PC-9 (cell line): ENCODE data around the gene TANGO2. TPM values are rescaled to one million over a fixed set of nuclear protein-coding genes. Genes with fewer than 3 reads are reported as not detected.

ENCODE experiments used
- BruUV-seq: library from RNA; stranded (reverse); fragments of 400-500 nt; replicated peaks from 2 replicates; lab custom pipeline; 2021; lab: Mats Ljungman, UMichigan
- CTCF ChIA-PET: fragments of 300-600 bp; sonication (Branson Sonifier 250); formaldehyde crosslinking; loops from one replicate; lab custom pipeline; 2022; ENCODE audit warnings: antibody characterized with exemption; lab: Charles Lee
- POLR2A ChIA-PET: fragments of 300-600 bp; sonication (Branson Sonifier 250); formaldehyde crosslinking; loops from one replicate; lab custom pipeline; 2022; ENCODE audit warnings: antibody characterized with exemption; ENCODE audit not compliant: unreplicated experiment; lab: Charles Lee
- DNase-seq, 2 experiments: peaks; one replicate each; pipeline versions ENCODE4 v3.0.0 to v3.0.0-alpha.2; 2015 to 2022; ENCODE audit warnings: mixed read lengths in 1 of 2
- H2AFZ ChIP-seq: fragments of 200-600 bp; sonication (generic); 2 replicates; pipeline ENCODE4 v1.8.1; 2017; ENCODE audit warnings: antibody characterized with exemption
- H3F3A ChIP-seq: fragments of 200-600 bp; sonication (generic); 2 replicates; pipeline ENCODE4 v1.8.1; 2017; ENCODE audit warnings: antibody characterized with exemption, mild to moderate bottlenecking, low read depth; ENCODE audit not compliant: insufficient read depth
- H3K27ac ChIP-seq: fragments of 200-600 bp; sonication (generic); 2 replicates; pipeline ENCODE4 v1.6.1; 2016; ENCODE audit warnings: mixed run types
- H3K27me3 ChIP-seq: fragments of 200-600 bp; sonication (generic); 2 replicates; pipeline ENCODE4 v1.6.1; 2016; ENCODE audit warnings: low read depth, mixed run types; ENCODE audit not compliant: insufficient read depth
- H3K36me3 ChIP-seq: fragments of 200-600 bp; sonication (generic); 2 replicates; pipeline ENCODE4 v1.6.1; 2016; ENCODE audit warnings: low read depth, mixed run types
- H3K4me1 ChIP-seq: fragments of 200-600 bp; sonication (generic); replicated peaks from 2 replicates; pipeline ENCODE4 v1.6.1; 2016; ENCODE audit warnings: mixed run types; ENCODE audit not compliant: insufficient read depth
- H3K4me2 ChIP-seq: fragments of 200-600 bp; sonication (generic); 2 replicates; pipeline ENCODE4 v1.6.1; 2017; ENCODE audit warnings: mixed run types
- H3K4me3 ChIP-seq: fragments of 200-600 bp; sonication (generic); 2 replicates; pipeline ENCODE4 v1.6.1; 2016; ENCODE audit warnings: mixed run types
- H3K79me2 ChIP-seq: fragments of 200-600 bp; sonication (generic); 2 replicates; pipeline ENCODE4 v1.6.1; 2017; ENCODE audit warnings: low read depth, mixed run types
- H3K9me2 ChIP-seq: fragments of 200-600 bp; sonication (generic); 2 replicates; pipeline ENCODE4 v1.8.1; 2017; ENCODE audit warnings: mild to moderate bottlenecking; ENCODE audit not compliant: insufficient read depth
- H3K9me3 ChIP-seq: fragments of 200-600 bp; sonication (generic); 2 replicates; pipeline ENCODE4 v1.8.1; 2016; ENCODE audit warnings: low read depth; ENCODE audit not compliant: insufficient read depth
- H4K20me1 ChIP-seq: fragments of 200-600 bp; sonication (generic); 2 replicates; pipeline ENCODE4 v1.8.1; 2017; ENCODE audit not compliant: insufficient read depth
- CTCF ChIP-seq: fragments of 200-600 bp; sonication (generic); conservative IDR thresholded peaks from 2 replicates; pipeline ENCODE4 v1.6.1; 2017; ENCODE audit warnings: mixed run types, antibody characterized with exemption, mild to moderate bottlenecking, moderate library complexity
- EZH2 ChIP-seq: fragments of 200-600 bp; sonication (generic); IDR thresholded peaks from 2 replicates; pipeline ENCODE4 v1.8.0; 2017; ENCODE audit warnings: antibody characterized with exemption, low read depth
- intact Hi-C: fragments of 100-400 bp; cut with micrococcal nuclease; formaldehyde crosslinking; loops from one replicate; pipeline ENCODE4 v1.10.0; 2022; ENCODE audit not compliant: unreplicated experiment
- total RNA-seq: library from RNA; stranded (reverse); gene quantifications from 2 replicates; pipeline ENCODE4 v1.2.3, GENCODE V29; 2021

The TANGO2 gene
- total RNA-seq, 1 experiment from 2014 or later = 22.4 TPM

DNA sequence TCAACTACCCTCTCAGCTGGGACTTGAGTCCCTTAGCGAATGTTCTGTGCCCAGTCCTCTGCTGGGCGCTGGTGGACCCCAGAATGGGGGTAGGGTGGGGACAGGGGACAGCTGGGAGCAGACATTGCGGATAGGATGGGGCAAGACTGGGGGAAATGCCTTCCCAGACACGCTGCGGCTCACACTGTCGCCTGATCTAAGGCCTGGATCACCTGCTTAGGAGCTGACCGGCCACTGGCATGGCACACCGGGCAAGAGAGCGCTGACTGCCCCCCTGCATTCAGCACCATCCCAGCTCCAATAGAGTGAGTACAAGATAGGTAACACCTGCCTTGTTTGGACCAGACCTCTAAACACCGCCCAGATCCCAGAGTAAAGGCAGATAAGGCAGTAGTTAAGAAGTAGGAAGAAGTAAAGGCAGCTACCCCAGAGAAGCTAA is 5.7 kb upstream of the TANGO2 start:
- intact Hi-C loops = no loop called here
- no TSS peak for BruUV-seq

DNA sequence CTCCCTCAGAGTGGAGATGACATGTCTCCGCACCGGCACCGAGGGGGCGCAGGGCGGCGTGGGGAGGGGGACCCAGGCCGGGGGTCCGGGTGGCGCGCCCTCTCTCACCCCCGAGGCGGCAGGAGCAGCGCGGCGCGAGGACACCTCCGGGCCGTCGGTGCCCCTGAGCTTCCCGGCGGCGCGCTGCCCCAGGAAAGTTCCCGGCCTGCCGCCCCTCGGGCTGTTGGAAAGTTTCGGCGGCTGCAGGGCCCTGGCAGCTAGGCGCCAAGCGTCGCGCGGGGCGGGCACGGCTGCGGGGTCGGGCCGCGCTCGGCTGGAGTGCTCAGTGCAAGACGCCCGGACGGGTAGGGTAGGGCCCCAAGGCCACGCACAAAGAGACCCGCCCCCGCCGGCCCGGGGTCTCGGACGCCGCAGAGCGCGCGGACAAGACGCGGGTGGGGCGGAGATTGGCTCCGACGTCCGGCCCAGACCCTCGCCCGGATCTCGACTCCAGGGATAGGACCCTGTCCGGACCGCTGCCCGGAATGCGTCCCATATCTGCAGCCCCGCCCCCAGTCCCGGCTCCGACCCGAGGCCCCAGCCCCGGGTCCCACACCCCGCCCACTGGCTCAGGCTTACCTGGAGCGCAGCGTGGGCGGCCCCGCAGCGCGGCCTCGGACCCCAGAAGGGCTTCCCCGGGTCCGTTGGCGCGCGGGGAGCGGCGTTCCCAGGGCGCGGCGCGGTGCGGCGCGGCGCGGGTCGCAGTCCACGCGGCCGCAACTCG is 4.8 kb upstream of the TANGO2 start:
- no peak overlapping the region for H3K27ac ChIP-seq
- no peaks in the 10 kb centered on the region for H3F3A ChIP-seq
- no peaks in the 10 kb centered on the region for H3K9me2 ChIP-seq
- TF ChIP-seq EZH2 (no peak), CTCF (no peak)
- peak overlapping the region; percentile 79 for H3K4me2 ChIP-seq
- intact Hi-C loops = no loop called here
- no TSS peak for BruUV-seq
- peaks cover 1% of the 10 kb centered on the region; the same call in 1 of the 2 replicates for H3K79me2 ChIP-seq
- no peaks in the 10 kb centered on the region for H3K27me3 ChIP-seq
- no peaks in the 10 kb centered on the region for H4K20me1 ChIP-seq
- CTCF ChIA-PET = no interaction called here
- no peaks in the 10 kb centered on the region for H3K9me3 ChIP-seq
- H3K4me3 ChIP-seq = peak overlapping the region; percentile 69; the same call in 1 of the 2 replicates
- no peaks in the 10 kb centered on the region for H3K4me1 ChIP-seq
- POLR2A ChIA-PET = no interaction called here
- DNase-seq = no peak
- H2AFZ ChIP-seq = peak overlapping the region; percentile 74; the same call in 1 of the 2 replicates
- H3K36me3 ChIP-seq = no peaks in the 10 kb centered on the region

More for the DNA sequence above, 5.7 kb upstream of the TANGO2 start:
- no peak overlapping the region for H3K27ac ChIP-seq
- no peak overlapping the region for H3K4me2 ChIP-seq
- TF ChIP-seq EZH2 = no peak
- TF ChIP-seq CTCF = no peak
- no peaks in the 10 kb centered on the region for H3K79me2 ChIP-seq
- H3K36me3 ChIP-seq = no peaks in the 10 kb centered on the region
- H3K9me2 ChIP-seq = no peaks in the 10 kb centered on the region
- H3K4me3 ChIP-seq = no peak overlapping the region
- POLR2A ChIA-PET = no interaction called here
- H3F3A ChIP-seq = no peaks in the 10 kb centered on the region
- CTCF ChIA-PET = no interaction called here
- H3K4me1 ChIP-seq = no peaks in the 10 kb centered on the region
- H2AFZ ChIP-seq = no peak overlapping the region
- H3K27me3 ChIP-seq = no peaks in the 10 kb centered on the region
- DNase-seq = no peak
- H3K9me3 ChIP-seq = no peaks in the 10 kb centered on the region
- no peaks in the 10 kb centered on the region for H4K20me1 ChIP-seq

GRCh38 chr22:20016734-20017621 is 3.9 kb upstream of the TANGO2 start, which contains the start of gene ARVCF:
Gene ARVCF, minus strand, starts transcription at chr22:20016823. Its CDS starts 26,029 bp downstream, at chr22:19990794.
- Histone ChIP-seq H3K4me3 (peak within 1 kb of the TSS; percentile 69; the same call in 1 of the 2 replicates), H4K20me1 (no peaks in the 10 kb centered on the region), H3K27me3 (no peaks in the 10 kb centered on the region), H3K9me3 (no peaks in the 10 kb centered on the region), H2AFZ (peak within 1 kb of the TSS; percentile 79; the same call in 1 of the 2 replicates), H3F3A (no peaks in the 10 kb centered on the region), H3K36me3 (no peaks in the 10 kb centered on the region), H3K79me2 (peaks cover 10% of the 10 kb centered on the region; the same call in 1 of the 2 replicates), H3K9me2 (no peaks in the 10 kb centered on the region), H3K4me2 (peak within 1 kb of the TSS; percentile 79), H3K27ac (no peak within 1 kb of the TSS), H3K4me1 (peaks cover 6% of the 10 kb centered on the region; the same call in 1 of the 2 replicates)
- CTCF ChIA-PET = no interaction called here
- POLR2A ChIA-PET = no interaction called here
- intact Hi-C loops = no loop called here
- peak; percentile 61 to 83 for DNase-seq
- BruUV-seq = no TSS peak
- TF ChIP-seq EZH2 (no peak), CTCF (no peak)
